Loucy (cell line): Measurements from ENCODE around the gene DOCK9.

Experiments
- EZH2phosphoT487 ChIP-seq: fragments of 200-600 bp; IDR thresholded peaks from 2 replicates; pipeline ENCODE4 v1.6.1; 2018; ENCODE audit warnings: antibody characterized with exemption, mild to moderate bottlenecking, moderate library complexity, borderline replicate concordance
- TF ChIP-seq, protein P1 (sequence below): fragments of 200-600 bp; sonication (generic); conservative IDR thresholded peaks from 2 replicates; pipeline ENCODE4 v1.5.1; 2014; ENCODE audit warnings: mild to moderate bottlenecking, antibody characterized with exemption, low read length

DNA sequence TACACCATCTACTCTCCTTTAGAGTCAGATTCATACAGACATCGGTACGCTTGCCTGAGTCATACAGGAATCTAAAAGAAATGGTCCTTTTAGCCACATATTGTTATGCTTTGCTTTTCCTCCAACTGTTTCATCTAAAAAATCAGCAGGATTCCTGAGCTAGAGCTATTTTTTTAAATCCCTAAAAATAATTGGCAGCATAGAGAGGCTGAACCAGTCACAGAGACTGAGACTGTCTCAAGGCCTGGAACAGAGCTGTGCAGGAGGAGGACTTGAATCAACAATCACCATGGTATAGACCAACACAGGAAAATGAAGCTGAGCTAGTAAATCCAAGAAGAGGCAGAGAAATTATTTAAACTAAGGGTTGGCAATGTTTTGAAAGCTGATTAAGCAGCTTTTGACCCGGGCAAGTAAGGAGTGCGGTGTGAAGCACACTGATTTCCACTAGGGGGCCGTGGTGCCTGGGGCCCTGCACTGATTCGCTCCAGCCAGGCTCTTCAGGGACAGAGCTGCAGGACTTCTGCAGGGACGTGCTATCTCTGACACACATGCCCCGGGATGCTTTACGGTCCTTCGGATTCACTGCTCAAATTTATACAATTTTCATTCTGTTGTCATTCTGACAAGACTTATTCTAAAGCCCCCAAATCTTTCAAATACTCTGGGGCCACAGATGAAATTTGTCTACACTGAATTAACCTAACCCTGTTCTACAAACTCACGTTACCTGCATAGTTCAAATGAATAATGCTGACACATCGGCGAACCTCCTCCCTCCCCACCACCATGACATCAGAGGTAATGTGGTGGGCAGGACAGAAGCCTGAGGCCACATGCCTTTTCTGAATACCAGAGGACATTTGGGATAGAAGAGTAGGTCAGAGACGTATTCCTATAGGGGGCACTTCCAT, 137.8 kb downstream of the DOCK9 start:
- TF ChIP-seq, protein P1, sequence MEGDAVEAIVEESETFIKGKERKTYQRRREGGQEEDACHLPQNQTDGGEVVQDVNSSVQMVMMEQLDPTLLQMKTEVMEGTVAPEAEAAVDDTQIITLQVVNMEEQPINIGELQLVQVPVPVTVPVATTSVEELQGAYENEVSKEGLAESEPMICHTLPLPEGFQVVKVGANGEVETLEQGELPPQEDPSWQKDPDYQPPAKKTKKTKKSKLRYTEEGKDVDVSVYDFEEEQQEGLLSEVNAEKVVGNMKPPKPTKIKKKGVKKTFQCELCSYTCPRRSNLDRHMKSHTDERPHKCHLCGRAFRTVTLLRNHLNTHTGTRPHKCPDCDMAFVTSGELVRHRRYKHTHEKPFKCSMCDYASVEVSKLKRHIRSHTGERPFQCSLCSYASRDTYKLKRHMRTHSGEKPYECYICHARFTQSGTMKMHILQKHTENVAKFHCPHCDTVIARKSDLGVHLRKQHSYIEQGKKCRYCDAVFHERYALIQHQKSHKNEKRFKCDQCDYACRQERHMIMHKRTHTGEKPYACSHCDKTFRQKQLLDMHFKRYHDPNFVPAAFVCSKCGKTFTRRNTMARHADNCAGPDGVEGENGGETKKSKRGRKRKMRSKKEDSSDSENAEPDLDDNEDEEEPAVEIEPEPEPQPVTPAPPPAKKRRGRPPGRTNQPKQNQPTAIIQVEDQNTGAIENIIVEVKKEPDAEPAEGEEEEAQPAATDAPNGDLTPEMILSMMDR, result peak; percentile 84
- no peak for TF ChIP-seq EZH2phosphoT487
